ENCODE measurements around the gene HDAC9.

DNA sequence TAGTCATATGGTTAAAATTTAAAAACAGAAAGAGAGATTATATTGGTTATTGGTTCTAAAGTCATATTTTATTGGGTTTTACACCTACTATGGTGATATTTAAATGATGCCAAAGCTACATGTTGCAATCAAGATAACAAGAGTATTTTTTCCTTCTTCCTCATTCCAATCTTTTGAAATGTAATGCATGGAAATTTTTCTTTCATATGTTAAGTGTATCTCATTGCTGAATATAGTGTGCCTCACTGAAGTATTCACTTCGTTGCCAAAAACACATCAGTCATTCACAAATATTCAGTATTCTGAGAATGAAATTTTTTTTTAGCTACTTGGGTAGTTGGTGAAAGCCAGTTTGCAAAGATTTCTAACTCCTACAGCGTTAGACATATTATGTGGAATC, 19.5 kb downstream of the HDAC9 start:
- TF ChIP-seq, protein P1, sequence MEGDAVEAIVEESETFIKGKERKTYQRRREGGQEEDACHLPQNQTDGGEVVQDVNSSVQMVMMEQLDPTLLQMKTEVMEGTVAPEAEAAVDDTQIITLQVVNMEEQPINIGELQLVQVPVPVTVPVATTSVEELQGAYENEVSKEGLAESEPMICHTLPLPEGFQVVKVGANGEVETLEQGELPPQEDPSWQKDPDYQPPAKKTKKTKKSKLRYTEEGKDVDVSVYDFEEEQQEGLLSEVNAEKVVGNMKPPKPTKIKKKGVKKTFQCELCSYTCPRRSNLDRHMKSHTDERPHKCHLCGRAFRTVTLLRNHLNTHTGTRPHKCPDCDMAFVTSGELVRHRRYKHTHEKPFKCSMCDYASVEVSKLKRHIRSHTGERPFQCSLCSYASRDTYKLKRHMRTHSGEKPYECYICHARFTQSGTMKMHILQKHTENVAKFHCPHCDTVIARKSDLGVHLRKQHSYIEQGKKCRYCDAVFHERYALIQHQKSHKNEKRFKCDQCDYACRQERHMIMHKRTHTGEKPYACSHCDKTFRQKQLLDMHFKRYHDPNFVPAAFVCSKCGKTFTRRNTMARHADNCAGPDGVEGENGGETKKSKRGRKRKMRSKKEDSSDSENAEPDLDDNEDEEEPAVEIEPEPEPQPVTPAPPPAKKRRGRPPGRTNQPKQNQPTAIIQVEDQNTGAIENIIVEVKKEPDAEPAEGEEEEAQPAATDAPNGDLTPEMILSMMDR (conservative IDR thresholded peaks at IDR 0.05) = no peak
- TF ChIP-seq EZH2 (IDR thresholded peaks at IDR 0.05; ENCODE audit: low read depth) = no peak

All from PC-9 (cell line).